ENCODE data around the gene ADAMTS13.

DNA sequence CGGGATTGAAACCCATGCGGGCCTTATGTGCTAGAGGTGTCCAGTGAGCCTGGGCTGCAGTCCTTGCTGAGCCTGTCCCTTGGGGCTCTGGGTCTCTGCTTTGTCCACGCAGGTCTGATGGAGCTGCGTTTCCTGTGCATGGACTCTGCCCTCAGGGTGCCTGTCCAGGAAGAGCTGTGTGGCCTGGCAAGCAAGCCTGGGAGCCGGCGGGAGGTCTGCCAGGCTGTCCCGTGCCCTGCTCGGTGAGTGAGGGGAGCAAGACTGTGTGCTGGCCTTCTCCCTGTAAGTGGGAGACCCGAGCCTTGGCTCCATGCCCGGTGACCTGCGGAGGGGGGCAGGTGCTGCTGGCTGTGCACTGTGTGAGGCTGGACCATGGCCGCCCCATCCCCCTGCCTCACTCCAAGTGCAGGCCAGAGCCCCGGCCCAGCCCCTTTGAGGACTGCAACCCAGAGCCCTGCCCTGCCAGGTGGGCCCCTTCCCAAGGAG lies 26.4 kb downstream of the ADAMTS13 start:
- TF ChIP-seq POLR2A (IDR thresholded peaks at IDR 0.05) = no peak
- TF ChIP-seq, protein P1, sequence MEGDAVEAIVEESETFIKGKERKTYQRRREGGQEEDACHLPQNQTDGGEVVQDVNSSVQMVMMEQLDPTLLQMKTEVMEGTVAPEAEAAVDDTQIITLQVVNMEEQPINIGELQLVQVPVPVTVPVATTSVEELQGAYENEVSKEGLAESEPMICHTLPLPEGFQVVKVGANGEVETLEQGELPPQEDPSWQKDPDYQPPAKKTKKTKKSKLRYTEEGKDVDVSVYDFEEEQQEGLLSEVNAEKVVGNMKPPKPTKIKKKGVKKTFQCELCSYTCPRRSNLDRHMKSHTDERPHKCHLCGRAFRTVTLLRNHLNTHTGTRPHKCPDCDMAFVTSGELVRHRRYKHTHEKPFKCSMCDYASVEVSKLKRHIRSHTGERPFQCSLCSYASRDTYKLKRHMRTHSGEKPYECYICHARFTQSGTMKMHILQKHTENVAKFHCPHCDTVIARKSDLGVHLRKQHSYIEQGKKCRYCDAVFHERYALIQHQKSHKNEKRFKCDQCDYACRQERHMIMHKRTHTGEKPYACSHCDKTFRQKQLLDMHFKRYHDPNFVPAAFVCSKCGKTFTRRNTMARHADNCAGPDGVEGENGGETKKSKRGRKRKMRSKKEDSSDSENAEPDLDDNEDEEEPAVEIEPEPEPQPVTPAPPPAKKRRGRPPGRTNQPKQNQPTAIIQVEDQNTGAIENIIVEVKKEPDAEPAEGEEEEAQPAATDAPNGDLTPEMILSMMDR (IDR thresholded peaks at IDR 0.05 in 4 of 5, conservative IDR thresholded peaks at IDR 0.05 in 1 of 5) = no peak
